DMS79 treated with DMSO at 0.1 percent for 48 hours (cell line): ENCODE results near the gene NPBWR2.
A peak's percentile ranks its signal among the peaks of the same experiment; 100 is the strongest.
"Not testable (repeated sequence)": the region's sequence is repeated elsewhere in the genome, so short reads cannot be mapped to it uniquely, and the experiment has no call there.

Source experiments
- DNase-seq: peaks from one replicate; lab custom pipeline; 2025; lab: John Stamatoyannopoulos, UW

The NPBWR2 gene

GRCh38 chr20:64143018-64143801 lies 35.8 kb upstream of the NPBWR2 start:
- no peak for DNase-seq

- DNase-seq = peak; percentile 97
These were observed 35.2 kb upstream of the NPBWR2 start for GRCh38 chr20:64142590-64142989.

- no peak for DNase-seq
These were observed 33.6 kb upstream of the NPBWR2 start for GRCh38 chr20:64140956-64141355.

GRCh38 chr20:64140061-64140931 lies 32.9 kb upstream of the NPBWR2 start:
- no peak for DNase-seq

- no peak for DNase-seq
These were observed 32.1 kb upstream of the NPBWR2 start for GRCh38 chr20:64139199-64140060.

- DNase-seq = no peak
These were observed 31.0 kb upstream of the NPBWR2 start for GRCh38 chr20:64138276-64138815.

- no peak for DNase-seq
These were observed 30.2 kb upstream of the NPBWR2 start for GRCh38 chr20:64137598-64138031.

GRCh38 chr20:64136004-64136710 lies 28.8 kb upstream of the NPBWR2 start:
- no peak for DNase-seq

- not testable (repeated sequence) for DNase-seq
These were observed 27.4 kb upstream of the NPBWR2 start for GRCh38 chr20:64134744-64135143.

GRCh38 chr20:64133951-64134407 lies 26.6 kb upstream of the NPBWR2 start:
- DNase-seq = no peak

GRCh38 chr20:64131406-64131805 lies 24.0 kb upstream of the NPBWR2 start:
- DNase-seq = no peak

GRCh38 chr20:64130876-64131275 lies 23.5 kb upstream of the NPBWR2 start:
- no peak for DNase-seq

- DNase-seq = no peak
These were observed 22.9 kb upstream of the NPBWR2 start for GRCh38 chr20:64130271-64130670.

GRCh38 chr20:64129146-64129782 lies 21.9 kb upstream of the NPBWR2 start:
- DNase-seq = no peak

GRCh38 chr20:64123517-64123916 lies 16.2 kb upstream of the NPBWR2 start:
- DNase-seq = not testable (repeated sequence)

GRCh38 chr20:64122927-64123326 lies 15.6 kb upstream of the NPBWR2 start:
- not testable (repeated sequence) for DNase-seq

GRCh38 chr20:64121586-64121985 lies 14.2 kb upstream of the NPBWR2 start:
- no peak for DNase-seq

- no peak for DNase-seq
These were observed 12.4 kb upstream of the NPBWR2 start for GRCh38 chr20:64119681-64120341.

- no peak for DNase-seq
These were observed 11.9 kb upstream of the NPBWR2 start for GRCh38 chr20:64119301-64119680.

- DNase-seq = not testable (repeated sequence)
These were observed 10.0 kb upstream of the NPBWR2 start for GRCh38 chr20:64117432-64117777.
